ENCODE data around the gene ANKS3. TPM values are rescaled to one million over a fixed set of nuclear protein-coding genes. Genes with fewer than 3 reads are reported as not detected.
A peak's percentile ranks its signal among the peaks of the same experiment; 100 is the strongest.

The ANKS3 gene
- total RNA-seq, 4 donors from 2014 or later = 10.4 to 28.8 (median 17.4) TPM

GRCh38 chr16:4737545-4737944 lies 3.5 kb upstream of the ANKS3 start:
- no peak for DNase-seq (ENCODE audit: low spot score in 2 of 2)
- 63 to 71% methylated on average over 14 to 15 of the region's 15 CpGs for WGBS, 2 donors
- TF ChIP-seq CTCF (IDR thresholded peaks at IDR 0.05) (no peak), POLR2A (IDR thresholded peaks at IDR 0.05) (no peak)
- intact Hi-C loops (cut with DNase I; ENCODE audit: low total_unique reads) = no loop called here
- H3K4me3 ChIP-seq (ENCODE audit: low read depth, poor library complexity, severe bottlenecking) = no peak overlapping the region

GRCh38 chr16:4736546-4736945 lies 2.5 kb upstream of the ANKS3 start:
- TF ChIP-seq CTCF (IDR thresholded peaks at IDR 0.05) = no peak
- no peak for TF ChIP-seq POLR2A (IDR thresholded peaks at IDR 0.05)
- no peak for DNase-seq (ENCODE audit: low spot score in 2 of 2)
- whole genome bisulfite sequencing, 2 donors = 86 to 95% methylated on average over 4 of the region's 4 CpGs

DNA sequence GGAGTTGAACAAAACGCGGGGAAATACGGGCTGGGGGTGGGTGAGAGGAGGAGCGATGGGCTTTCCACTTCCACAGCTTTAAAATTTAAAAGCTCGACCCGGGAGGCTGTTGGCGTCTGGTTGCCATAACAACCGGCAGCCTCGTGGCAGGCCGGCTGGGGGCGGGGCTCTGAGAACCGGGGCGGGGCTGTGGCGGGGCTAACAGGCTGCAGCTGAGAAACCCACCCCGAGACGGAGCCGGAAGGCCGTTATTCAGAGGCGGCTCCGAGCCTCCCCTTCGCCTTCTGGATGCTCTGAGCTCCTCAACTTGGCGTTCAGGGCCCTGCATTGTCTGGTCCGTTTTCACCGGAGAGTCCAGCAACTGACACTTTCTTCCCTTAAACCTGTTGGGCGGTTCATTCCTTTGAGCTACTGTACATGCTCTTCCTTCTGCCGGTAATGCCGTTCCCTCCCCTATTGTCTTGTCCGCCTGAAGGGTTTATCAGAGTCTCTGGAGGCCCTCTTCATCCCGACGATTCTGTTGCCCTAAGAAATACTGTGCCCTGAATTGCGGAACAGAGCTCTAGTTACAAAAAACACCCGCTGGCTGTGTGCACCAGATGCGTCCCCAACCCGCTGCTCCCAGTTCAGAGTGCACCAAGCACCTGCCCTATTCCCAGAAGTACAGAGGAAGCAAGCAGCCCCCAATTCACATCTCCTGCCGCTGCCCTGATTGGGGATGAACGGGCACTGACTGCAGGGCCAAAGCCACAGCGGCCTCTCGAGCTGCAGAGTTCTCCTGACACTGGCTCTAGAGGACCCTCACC lies 862 bp upstream of the ANKS3 start:
- H3K4me3 ChIP-seq (ENCODE audit: low read depth, poor library complexity, severe bottlenecking) = peak overlapping the region; percentile 78
- 7 to 8% methylated on average over 36 to 38 of the region's 38 CpGs for WGBS, 2 donors
- intact Hi-C loops (cut with DNase I; ENCODE audit: low total_unique reads) = no loop called here
- TF ChIP-seq POLR2A (IDR thresholded peaks at IDR 0.05) (no peak), CTCF (IDR thresholded peaks at IDR 0.05) (no peak)
- peak; percentile 83 to 97 for DNase-seq (ENCODE audit: low spot score in 2 of 2)

More at GRCh38 chr16:4736546-4736945, 2.5 kb upstream of the ANKS3 start:
- H3K4me3 ChIP-seq (ENCODE audit: low read depth, poor library complexity, severe bottlenecking) = no peak overlapping the region
- intact Hi-C loops (cut with DNase I; ENCODE audit: low total_unique reads) = no loop called here

DNA sequence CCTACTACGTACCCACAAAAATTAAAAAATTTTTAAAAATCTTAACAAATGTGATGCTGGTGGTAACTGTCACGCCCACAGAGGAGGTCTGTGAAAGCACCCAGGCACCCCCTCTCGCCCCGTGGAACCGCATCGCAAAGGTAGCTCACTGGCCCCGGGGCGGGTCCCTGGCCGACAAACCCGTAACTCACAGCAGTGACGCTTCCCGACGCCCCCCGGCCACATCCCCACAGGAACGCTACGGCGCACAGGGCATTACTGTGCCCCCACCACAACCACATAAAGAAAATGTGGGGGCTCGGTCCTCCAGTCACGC lies 366 bp downstream of the ANKS3 start:
- H3K4me3 ChIP-seq (ENCODE audit: low read depth, poor library complexity, severe bottlenecking) = peak overlapping the region; percentile 78
- DNase-seq (ENCODE audit: low spot score in 2 of 2) = no peak
- 0% methylated on average over 17 to 19 of the region's 19 CpGs for WGBS, 2 donors
- intact Hi-C loops (cut with DNase I; ENCODE audit: low total_unique reads) = no loop called here
- TF ChIP-seq POLR2A (IDR thresholded peaks at IDR 0.05) = no peak
- TF ChIP-seq CTCF (IDR thresholded peaks at IDR 0.05) = no peak

DNA sequence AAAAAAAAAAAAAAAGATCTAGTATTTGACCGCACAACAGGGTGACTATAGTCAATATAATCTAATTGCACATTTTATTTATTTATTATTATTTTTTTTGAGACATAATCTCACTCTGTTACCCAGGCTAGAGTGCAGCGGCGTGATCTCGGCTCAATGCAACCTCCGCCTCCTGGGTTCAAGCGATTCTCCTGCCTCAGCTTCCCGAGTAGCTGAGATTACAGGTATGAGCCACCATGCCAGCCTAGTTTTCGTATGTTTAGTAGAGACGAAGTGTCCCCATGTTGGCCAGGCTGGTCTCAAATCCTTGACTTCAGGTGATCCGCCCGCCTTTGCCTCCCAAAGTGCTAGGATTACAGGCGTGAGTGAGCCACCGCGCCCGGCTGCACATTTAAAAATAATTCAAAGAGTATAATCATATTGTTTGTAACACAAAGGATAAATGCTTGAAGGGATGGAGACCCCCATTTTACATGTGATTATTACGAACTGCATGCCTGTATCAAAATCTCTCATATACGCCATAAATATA lies 794 bp downstream of the ANKS3 start:
- WGBS, 2 donors = 32 to 35% methylated on average over 17 of the region's 17 CpGs

More for the DNA sequence above, 794 bp downstream of the ANKS3 start:
- intact Hi-C loops (cut with DNase I; ENCODE audit: low total_unique reads) = no loop called here
- DNase-seq (ENCODE audit: low spot score in 2 of 2) = no peak
- H3K4me3 ChIP-seq (ENCODE audit: low read depth, poor library complexity, severe bottlenecking) = peak overlapping the region; percentile 78
- TF ChIP-seq POLR2A (IDR thresholded peaks at IDR 0.05) = no peak
- TF ChIP-seq CTCF (IDR thresholded peaks at IDR 0.05) = no peak
